ENCODE measurements around the gene CCN5.
A peak's percentile ranks its signal among the peaks of the same experiment; 100 is the strongest.
"Not testable (repeated sequence)": the region's sequence is repeated elsewhere in the genome, so short reads cannot be mapped to it uniquely, and the experiment has no call there.

Gene CCN5

GRCh38 chr20:44672318-44672902 lies 42.8 kb upstream of the CCN5 start:
- not testable (repeated sequence) for H2AK5ac ChIP-seq (ENCODE audit: low read length, severe bottlenecking); DNase-seq; H3K79me1 ChIP-seq (replicated peaks; ENCODE audit: low read length, poor library complexity, severe bottlenecking); H3K27ac ChIP-seq (ENCODE audit: low read length, poor library complexity, severe bottlenecking); H3K27me3 ChIP-seq (ENCODE audit: control insufficient read depth in 1 of 2, insufficient read depth in 1 of 2, low read length in 2 of 2); H3K4me2 ChIP-seq (ENCODE audit: low read length, poor library complexity, severe bottlenecking); H3K14ac ChIP-seq (ENCODE audit: low read length in 2 of 2); H3K18ac ChIP-seq (ENCODE audit: low read depth in 1 of 2, low read length in 2 of 2); H3K9ac ChIP-seq (ENCODE audit: low read length); H4K91ac ChIP-seq (ENCODE audit: low read length); H3K4me1 ChIP-seq (ENCODE audit: control insufficient read depth, insufficient read depth, low read depth, low read length); H3K4me3 ChIP-seq (ENCODE audit: insufficient read depth in 1 of 2, low read depth in 1 of 2, low read length in 2 of 2); H3K4ac ChIP-seq (ENCODE audit: low read depth in 1 of 2, low read length in 2 of 2); H2BK12ac ChIP-seq (ENCODE audit: low read length in 2 of 2); H2AFZ ChIP-seq (ENCODE audit: low read depth, low read length); H4K8ac ChIP-seq (ENCODE audit: low read length); H2BK5ac ChIP-seq (ENCODE audit: low read depth, low read length, poor library complexity, severe bottlenecking); H3K9me3 ChIP-seq (ENCODE audit: control insufficient read depth, low read length); H3K36me3 ChIP-seq (ENCODE audit: control insufficient read depth in 1 of 2, insufficient read depth in 2 of 2, low read depth in 1 of 2, low read length in 2 of 2); H2BK15ac ChIP-seq (ENCODE audit: low read depth, poor library complexity, severe bottlenecking); H2BK120ac ChIP-seq (ENCODE audit: low read depth, low read length); H3K23ac ChIP-seq (ENCODE audit: low read length in 2 of 2)
- WGBS, result 89% methylated on average over 23 of the region's 23 CpGs

DNA sequence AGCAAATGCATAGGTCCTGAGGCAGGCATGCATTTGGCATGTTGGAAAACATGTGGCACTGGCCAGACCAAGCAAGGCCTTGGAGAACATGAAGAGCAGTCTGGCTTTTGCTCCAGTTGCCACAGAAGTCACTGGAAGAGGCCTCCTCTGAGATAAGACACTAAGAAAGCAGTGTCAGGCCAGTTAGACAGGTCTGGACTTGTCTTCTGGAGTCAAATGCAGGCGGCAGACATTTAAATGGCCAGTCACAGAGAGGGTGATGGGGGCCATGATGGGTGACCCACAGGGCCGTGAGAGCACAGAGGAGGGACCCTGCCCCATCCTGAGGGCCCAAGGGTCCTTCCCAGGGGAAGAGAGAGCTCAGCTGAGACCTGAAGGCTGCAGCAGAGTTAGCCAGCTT lies 36.9 kb upstream of the CCN5 start:
- DNase-seq, result no peak
- Histone ChIP-seq H3K4me3 (ENCODE audit: insufficient read depth in 1 of 2, low read depth in 1 of 2, low read length in 2 of 2) (no peak overlapping the region), H3K9ac (ENCODE audit: low read length) (peak overlapping the region; percentile 29), H2BK120ac (ENCODE audit: low read depth, low read length) (no peak overlapping the region), H3K27ac (ENCODE audit: low read length, poor library complexity, severe bottlenecking) (no peak overlapping the region), H3K79me1 (replicated peaks; ENCODE audit: low read length, poor library complexity, severe bottlenecking) (no peaks in the 10 kb centered on the region), H3K4me1 (ENCODE audit: control insufficient read depth, insufficient read depth, low read depth, low read length) (peaks cover 4% of the 10 kb centered on the region), H4K8ac (ENCODE audit: low read length) (peak overlapping the region; percentile 97), H3K9me3 (ENCODE audit: control insufficient read depth, low read length) (no peaks in the 10 kb centered on the region), H2BK12ac (ENCODE audit: low read length in 2 of 2) (peak overlapping the region; percentile 38 to 76), H3K27me3 (ENCODE audit: control insufficient read depth in 1 of 2, insufficient read depth in 1 of 2, low read length in 2 of 2) (peaks cover 0 to 3% of the 10 kb centered on the region in 2 experiments), H3K18ac (ENCODE audit: low read depth in 1 of 2, low read length in 2 of 2) (peak overlapping the region; percentile 31 to 92), H3K4me2 (ENCODE audit: low read length, poor library complexity, severe bottlenecking) (no peak overlapping the region), H3K36me3 (ENCODE audit: control insufficient read depth in 1 of 2, insufficient read depth in 2 of 2, low read depth in 1 of 2, low read length in 2 of 2) (no peaks in the 10 kb centered on the region), H4K91ac (ENCODE audit: low read length) (peak overlapping the region; percentile 96), H2AFZ (ENCODE audit: low read depth, low read length) (peak overlapping the region; percentile 79), H2BK15ac (ENCODE audit: low read depth, poor library complexity, severe bottlenecking) (peak overlapping the region; percentile 44), H3K23ac (ENCODE audit: low read length in 2 of 2) (no peak overlapping the region), H3K14ac (ENCODE audit: low read length in 2 of 2) (no peak overlapping the region), H3K4ac (ENCODE audit: low read depth in 1 of 2, low read length in 2 of 2) (peak overlapping the region; percentile 4 to 9), H2BK5ac (ENCODE audit: low read depth, low read length, poor library complexity, severe bottlenecking) (no peak overlapping the region), H2AK5ac (ENCODE audit: low read length, severe bottlenecking) (no peak overlapping the region)
- 59% methylated on average over 2 of the region's 2 CpGs for WGBS

GRCh38 chr20:44678990-44679611 lies 36.1 kb upstream of the CCN5 start:
- Histone ChIP-seq H3K9me3 (ENCODE audit: control insufficient read depth, low read length) (no peaks in the 10 kb centered on the region), H3K23ac (ENCODE audit: low read length in 2 of 2) (no peak overlapping the region), H3K36me3 (ENCODE audit: control insufficient read depth in 1 of 2, insufficient read depth in 2 of 2, low read depth in 1 of 2, low read length in 2 of 2) (no peaks in the 10 kb centered on the region), H2BK12ac (ENCODE audit: low read length in 2 of 2) (peak overlapping the region; percentile 50 to 63), H3K18ac (ENCODE audit: low read depth in 1 of 2, low read length in 2 of 2) (peak overlapping the region in 1 of 2 experiments; percentile 63), H3K27ac (ENCODE audit: low read length, poor library complexity, severe bottlenecking) (no peak overlapping the region), H3K27me3 (ENCODE audit: control insufficient read depth in 1 of 2, insufficient read depth in 1 of 2, low read length in 2 of 2) (peaks cover 0 to 3% of the 10 kb centered on the region in 2 experiments), H3K9ac (ENCODE audit: low read length) (no peak overlapping the region), H3K79me1 (replicated peaks; ENCODE audit: low read length, poor library complexity, severe bottlenecking) (no peaks in the 10 kb centered on the region), H2AFZ (ENCODE audit: low read depth, low read length) (no peak overlapping the region), H3K4me2 (ENCODE audit: low read length, poor library complexity, severe bottlenecking) (no peak overlapping the region), H2BK120ac (ENCODE audit: low read depth, low read length) (peak overlapping the region; percentile 9), H2BK5ac (ENCODE audit: low read depth, low read length, poor library complexity, severe bottlenecking) (no peak overlapping the region), H3K4me1 (ENCODE audit: control insufficient read depth, insufficient read depth, low read depth, low read length) (peaks cover 4% of the 10 kb centered on the region), H2AK5ac (ENCODE audit: low read length, severe bottlenecking) (no peak overlapping the region), H4K91ac (ENCODE audit: low read length) (no peak overlapping the region), H2BK15ac (ENCODE audit: low read depth, poor library complexity, severe bottlenecking) (no peak overlapping the region), H4K8ac (ENCODE audit: low read length) (peak overlapping the region; percentile 61), H3K4me3 (ENCODE audit: insufficient read depth in 1 of 2, low read depth in 1 of 2, low read length in 2 of 2) (no peak overlapping the region), H3K14ac (ENCODE audit: low read length in 2 of 2) (no peak overlapping the region), H3K4ac (ENCODE audit: low read depth in 1 of 2, low read length in 2 of 2) (peak overlapping the region in 1 of 2 experiments; percentile 37)
- 84% methylated on average over 9 of the region's 12 CpGs for WGBS
- no peak for DNase-seq

- Histone ChIP-seq H2AK5ac (ENCODE audit: low read length, severe bottlenecking) (no peak overlapping the region), H3K36me3 (ENCODE audit: control insufficient read depth in 1 of 2, insufficient read depth in 2 of 2, low read depth in 1 of 2, low read length in 2 of 2) (no peaks in the 10 kb centered on the region), H4K8ac (ENCODE audit: low read length) (no peak overlapping the region), H3K14ac (ENCODE audit: low read length in 2 of 2) (no peak overlapping the region), H3K4me3 (ENCODE audit: insufficient read depth in 1 of 2, low read depth in 1 of 2, low read length in 2 of 2) (no peak overlapping the region), H3K23ac (ENCODE audit: low read length in 2 of 2) (no peak overlapping the region), H3K9me3 (ENCODE audit: control insufficient read depth, low read length) (no peaks in the 10 kb centered on the region), H2BK15ac (ENCODE audit: low read depth, poor library complexity, severe bottlenecking) (no peak overlapping the region), H2BK12ac (ENCODE audit: low read length in 2 of 2) (no peak overlapping the region), H2BK120ac (ENCODE audit: low read depth, low read length) (no peak overlapping the region), H3K79me1 (replicated peaks; ENCODE audit: low read length, poor library complexity, severe bottlenecking) (no peaks in the 10 kb centered on the region), H3K4ac (ENCODE audit: low read depth in 1 of 2, low read length in 2 of 2) (no peak overlapping the region), H3K27me3 (ENCODE audit: control insufficient read depth in 1 of 2, insufficient read depth in 1 of 2, low read length in 2 of 2) (peaks cover 0 to 3% of the 10 kb centered on the region in 2 experiments), H3K27ac (ENCODE audit: low read length, poor library complexity, severe bottlenecking) (no peak overlapping the region), H4K91ac (ENCODE audit: low read length) (no peak overlapping the region), H2BK5ac (ENCODE audit: low read depth, low read length, poor library complexity, severe bottlenecking) (no peak overlapping the region), H3K18ac (ENCODE audit: low read depth in 1 of 2, low read length in 2 of 2) (no peak overlapping the region), H3K4me1 (ENCODE audit: control insufficient read depth, insufficient read depth, low read depth, low read length) (peaks cover 4% of the 10 kb centered on the region), H3K4me2 (ENCODE audit: low read length, poor library complexity, severe bottlenecking) (no peak overlapping the region), H3K9ac (ENCODE audit: low read length) (no peak overlapping the region), H2AFZ (ENCODE audit: low read depth, low read length) (no peak overlapping the region)
- WGBS, result 93% methylated on average over 11 of the region's 11 CpGs
- DNase-seq, result no peak
Measured at GRCh38 chr20:44681796-44682566, 33.2 kb upstream of the CCN5 start.

All from mesenchymal stem cell (in vitro differentiated cells and primary cell).